ENCODE data around the gene CPED1. TPM values are rescaled to one million over a fixed set of nuclear protein-coding genes. Genes with fewer than 3 reads are reported as not detected.

The CPED1 gene
- total RNA-seq, 2 donors from 2014 or later = 4.0 to 15.9 TPM

DNA sequence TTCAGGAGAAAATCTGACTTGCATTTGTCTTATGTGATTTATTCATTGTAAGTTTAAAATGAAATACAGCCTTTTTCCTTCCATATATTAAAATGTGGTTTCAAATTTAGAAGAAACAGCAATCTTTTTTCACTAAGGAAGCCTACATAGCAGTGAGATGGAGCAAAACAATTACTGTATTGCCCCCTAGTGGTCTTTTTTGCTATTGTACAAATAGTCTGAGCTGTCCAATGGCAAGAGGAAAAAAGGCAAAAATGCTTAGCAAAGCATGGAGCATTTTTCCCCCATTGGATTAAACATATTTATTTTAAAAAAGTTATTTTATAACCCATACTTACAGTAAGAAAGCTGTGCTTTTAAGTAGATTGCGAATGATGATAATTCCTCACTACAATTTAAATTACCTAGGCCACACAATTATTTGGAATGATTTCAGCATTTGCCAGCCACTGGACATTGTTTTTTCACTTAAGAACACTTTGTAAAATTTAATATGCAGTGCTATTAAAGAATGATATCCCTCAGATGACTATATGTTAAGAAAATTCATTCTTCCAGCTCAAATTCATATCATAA, 119.5 kb downstream of the CPED1 start:
- intact Hi-C loops (cut with DNase I) = no loop called here
- no peaks in the 10 kb centered on the region for H3K36me3 ChIP-seq
- H3K9me3 ChIP-seq = no peaks in the 10 kb centered on the region
- H3K4me1 ChIP-seq = no peaks in the 10 kb centered on the region
- H3K9ac ChIP-seq (ENCODE audit: low read depth in 2 of 2, low read length in 2 of 2) = no peak overlapping the region
- H3K27ac ChIP-seq = no peak overlapping the region
- TF ChIP-seq, protein P1, sequence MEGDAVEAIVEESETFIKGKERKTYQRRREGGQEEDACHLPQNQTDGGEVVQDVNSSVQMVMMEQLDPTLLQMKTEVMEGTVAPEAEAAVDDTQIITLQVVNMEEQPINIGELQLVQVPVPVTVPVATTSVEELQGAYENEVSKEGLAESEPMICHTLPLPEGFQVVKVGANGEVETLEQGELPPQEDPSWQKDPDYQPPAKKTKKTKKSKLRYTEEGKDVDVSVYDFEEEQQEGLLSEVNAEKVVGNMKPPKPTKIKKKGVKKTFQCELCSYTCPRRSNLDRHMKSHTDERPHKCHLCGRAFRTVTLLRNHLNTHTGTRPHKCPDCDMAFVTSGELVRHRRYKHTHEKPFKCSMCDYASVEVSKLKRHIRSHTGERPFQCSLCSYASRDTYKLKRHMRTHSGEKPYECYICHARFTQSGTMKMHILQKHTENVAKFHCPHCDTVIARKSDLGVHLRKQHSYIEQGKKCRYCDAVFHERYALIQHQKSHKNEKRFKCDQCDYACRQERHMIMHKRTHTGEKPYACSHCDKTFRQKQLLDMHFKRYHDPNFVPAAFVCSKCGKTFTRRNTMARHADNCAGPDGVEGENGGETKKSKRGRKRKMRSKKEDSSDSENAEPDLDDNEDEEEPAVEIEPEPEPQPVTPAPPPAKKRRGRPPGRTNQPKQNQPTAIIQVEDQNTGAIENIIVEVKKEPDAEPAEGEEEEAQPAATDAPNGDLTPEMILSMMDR (IDR thresholded peaks at IDR 0.05) = peak; percentile 73
- no peak overlapping the region for H3K4me3 ChIP-seq
- H3K27me3 ChIP-seq = no peaks in the 10 kb centered on the region
- no peak for DNase-seq

DNA sequence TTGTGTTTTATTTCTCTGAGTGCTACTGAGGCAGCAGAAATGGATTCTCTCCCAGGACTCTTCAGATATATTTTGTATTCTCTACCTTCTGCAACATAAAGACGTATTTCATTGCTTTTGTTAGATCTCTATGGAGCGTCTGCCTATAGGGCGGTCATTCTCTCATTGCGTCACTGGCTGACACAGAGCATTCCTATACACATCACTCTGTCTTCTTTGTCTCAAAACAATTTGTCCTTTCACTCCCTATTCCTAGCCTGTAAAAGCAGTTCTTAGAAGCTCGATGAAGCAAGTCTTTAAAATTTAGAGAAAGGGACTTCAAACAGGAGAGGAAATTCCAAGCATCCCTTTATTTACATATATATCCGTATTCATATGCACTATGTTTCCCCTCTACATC, 120.6 kb downstream of the CPED1 start:
- Histone ChIP-seq H3K36me3 (no peaks in the 10 kb centered on the region), H3K9me3 (no peaks in the 10 kb centered on the region), H3K4me3 (no peak overlapping the region), H3K27ac (no peak overlapping the region), H3K9ac (ENCODE audit: low read depth in 2 of 2, low read length in 2 of 2) (no peak overlapping the region), H3K27me3 (no peaks in the 10 kb centered on the region), H3K4me1 (no peaks in the 10 kb centered on the region)
- TF ChIP-seq, protein P1 (IDR thresholded peaks at IDR 0.05) = no peak
- DNase-seq = no peak
- intact Hi-C loops (cut with DNase I) = no loop called here

- no peaks in the 10 kb centered on the region for H3K9me3 ChIP-seq
- no peaks in the 10 kb centered on the region for H3K4me1 ChIP-seq
- H3K36me3 ChIP-seq = no peaks in the 10 kb centered on the region
- no peak overlapping the region for H3K9ac ChIP-seq (ENCODE audit: low read depth in 2 of 2, low read length in 2 of 2)
- H3K27me3 ChIP-seq = no peaks in the 10 kb centered on the region
- TF ChIP-seq, protein P1 (IDR thresholded peaks at IDR 0.05) = no peak
- DNase-seq = no peak
- H3K27ac ChIP-seq = no peak overlapping the region
- intact Hi-C loops (cut with DNase I) = no loop called here
- no peak overlapping the region for H3K4me3 ChIP-seq
These were observed 124.8 kb downstream of the CPED1 start for GRCh38 chr7:121113288-121113687.

GRCh38 chr7:121116396-121116795, 127.9 kb downstream of the CPED1 start:
- intact Hi-C loops (cut with DNase I) = no loop called here

GRCh38 chr7:121119047-121119446, 130.5 kb downstream of the CPED1 start:
- H3K4me1 ChIP-seq = no peaks in the 10 kb centered on the region
- intact Hi-C loops (cut with DNase I) = no loop called here
- no peak overlapping the region for H3K9ac ChIP-seq (ENCODE audit: low read depth in 2 of 2, low read length in 2 of 2)
- H3K27me3 ChIP-seq = no peaks in the 10 kb centered on the region
- no peaks in the 10 kb centered on the region for H3K9me3 ChIP-seq
- no peak for DNase-seq
- no peak overlapping the region for H3K4me3 ChIP-seq
- TF ChIP-seq, protein P1 (IDR thresholded peaks at IDR 0.05) = no peak
- no peaks in the 10 kb centered on the region for H3K36me3 ChIP-seq
- no peak overlapping the region for H3K27ac ChIP-seq

More at GRCh38 chr7:121116396-121116795, 127.9 kb downstream of the CPED1 start:
- Histone ChIP-seq H3K9me3 (no peaks in the 10 kb centered on the region), H3K27ac (no peak overlapping the region), H3K27me3 (no peaks in the 10 kb centered on the region), H3K4me1 (no peaks in the 10 kb centered on the region), H3K9ac (ENCODE audit: low read depth in 2 of 2, low read length in 2 of 2) (no peak overlapping the region), H3K4me3 (no peak overlapping the region), H3K36me3 (no peaks in the 10 kb centered on the region)
- DNase-seq = no peak
- TF ChIP-seq, protein P1 (IDR thresholded peaks at IDR 0.05) = no peak

Data from colonic mucosa (tissue), 4 donors.